SK-N-SH (cell line): ENCODE measurements around the gene ARHGAP11A. TPM values are rescaled to one million over a fixed set of nuclear protein-coding genes. Genes with fewer than 3 reads are reported as not detected.
A peak's percentile ranks its signal among the peaks of the same experiment; 100 is the strongest.

ENCODE experiments used
- CTCF ChIA-PET: fragments of 300-600, 350-600 bp; formaldehyde crosslinking; extraction: SDS; loops from one replicate; lab custom pipeline; 2021; lab: Yijun Ruan, JAX
- POLR2A ChIA-PET: fragments of 350-600 bp; sonication (Branson Sonifier 250); formaldehyde crosslinking; extraction: SDS; loops from one replicate; lab custom pipeline; 2020; ENCODE audit warnings: antibody characterized with exemption, inconsistent platforms; lab: Yijun Ruan, JAX
- DNase-seq: peaks from one replicate; pipeline ENCODE4 v3.0.0; 2012
- H2AFZ ChIP-seq: fragments of 200-600 bp; sonication (generic); 2 replicates; pipeline ENCODE4 v1.8.1; 2016; ENCODE audit warnings: antibody characterized with exemption, mild to moderate bottlenecking, low read depth
- H3F3A ChIP-seq: fragments of 200-600 bp; sonication (generic); replicated peaks from 2 replicates; pipeline ENCODE3; 2016; ENCODE audit warnings: antibody characterized with exemption, mild to moderate bottlenecking; ENCODE audit not compliant: insufficient read depth
- H3K27ac ChIP-seq, 2 experiments: fragments of 200-500 bp in 1 of 2; fragments of 200-600 bp in 1 of 2; sonication (Bioruptor generic) in 1 of 2; sonication (generic), shearing (Covaris generic) in 1 of 2; 2 replicates each; pipeline versions ENCODE4 v1.5.1 to v1.6.1; 2014 to 2016; ENCODE audit warnings: low read depth in 2 of 2, inconsistent platforms in 1 of 2, low read length in 1 of 2, mild to moderate bottlenecking in 1 of 2, mixed read lengths in 1 of 2
- H3K27me3 ChIP-seq: fragments of 200-600 bp; sonication (generic), shearing (Covaris generic); 2 replicates; pipeline ENCODE4 v1.6.1; 2016; ENCODE audit warnings: mixed run types; ENCODE audit not compliant: insufficient read depth
- H3K36me3 ChIP-seq, 2 experiments: fragments of 200-500 bp in 1 of 2; fragments of 200-600 bp in 1 of 2; sonication (Bioruptor generic) in 1 of 2; sonication (generic) in 1 of 2; replicated peaks in 1 of 2; 2 replicates each; pipeline versions ENCODE3 to v1.5.1; 2014 to 2016; ENCODE audit warnings: low read length in 1 of 2, mild to moderate bottlenecking in 1 of 2; ENCODE audit not compliant: insufficient read depth in 2 of 2, control insufficient read depth in 1 of 2
- H3K4me1 ChIP-seq, 2 experiments: fragments of 200-500 bp in 1 of 2; fragments of 200-600 bp in 1 of 2; sonication (Bioruptor generic) in 1 of 2; sonication (generic), shearing (Covaris generic) in 1 of 2; 2 replicates each; pipeline versions ENCODE4 v1.5.1 to v1.6.1; 2014 to 2016; ENCODE audit warnings: low read depth in 1 of 2, low read length in 1 of 2, mixed run types in 1 of 2; ENCODE audit not compliant: insufficient read depth in 2 of 2, control insufficient read depth in 1 of 2
- H3K4me2 ChIP-seq: fragments of 200-600 bp; sonication (generic), shearing (Covaris generic); 2 replicates; pipeline ENCODE4 v1.6.1; 2017; ENCODE audit warnings: mixed run types
- H3K4me3 ChIP-seq, 2 experiments: fragments of 200-500 bp in 1 of 2; fragments of 200-600 bp in 1 of 2; sonication (Bioruptor generic) in 1 of 2; sonication (generic), shearing (Covaris generic) in 1 of 2; 2 replicates each; pipeline versions ENCODE4 v1.5.1 to v1.8.1; 2014 to 2016; ENCODE audit warnings: low read depth in 2 of 2, inconsistent platforms in 1 of 2, low read length in 1 of 2, mild to moderate bottlenecking in 1 of 2, mixed read lengths in 1 of 2, moderate library complexity in 1 of 2
- H3K79me2 ChIP-seq: fragments of 200-600 bp; sonication (generic); 2 replicates; pipeline ENCODE4 v1.8.1; 2017; ENCODE audit warnings: mild to moderate bottlenecking; ENCODE audit not compliant: insufficient read depth
- H3K9ac ChIP-seq: fragments of 200-600 bp; sonication (generic); 2 replicates; pipeline ENCODE4 v1.6.1; 2017; ENCODE audit warnings: mixed run types
- H3K9me2 ChIP-seq: fragments of 200-600 bp; sonication (generic); 2 replicates; pipeline ENCODE4 v1.6.1; 2017; ENCODE audit warnings: mixed run types
- H3K9me3 ChIP-seq: fragments of 200-600 bp; sonication (generic); 2 replicates; pipeline ENCODE4 v1.6.1; 2017; ENCODE audit warnings: mixed run types, mild to moderate bottlenecking, moderate library complexity
- H4K20me1 ChIP-seq: fragments of 200-600 bp; sonication (generic); 2 replicates; pipeline ENCODE4 v1.6.1; 2017; ENCODE audit warnings: mild to moderate bottlenecking, mixed run types; ENCODE audit not compliant: insufficient read depth
- EP300 ChIP-seq, 2 experiments: IDR thresholded peaks; 2 replicates each; pipeline versions ENCODE4 v1.4.0 to v1.6.1; 2012; ENCODE audit warnings: borderline replicate concordance in 1 of 2, low read depth in 1 of 2, low read length in 1 of 2
- FOSL2 ChIP-seq: IDR thresholded peaks from 2 replicates; pipeline ENCODE4 v1.4.0; 2012; ENCODE audit warnings: low read depth, mild to moderate bottlenecking, moderate library complexity, borderline replicate concordance
- GATA2 ChIP-seq: sonication (generic); formaldehyde crosslinking; IDR thresholded peaks from 2 replicates; pipeline ENCODE4 v1.5.0; 2020; ENCODE audit warnings: mild to moderate bottlenecking, missing genetic modification reagents
- MXI1 ChIP-seq: IDR thresholded peaks from 2 replicates; pipeline ENCODE4 v1.6.1; 2012; ENCODE audit warnings: mild to moderate bottlenecking, low read depth, low read length, improper control_type of control experiment
- NFIC ChIP-seq: IDR thresholded peaks from 2 replicates; pipeline ENCODE4 v1.4.0; 2012; ENCODE audit warnings: borderline replicate concordance
- NRF1 ChIP-seq: IDR thresholded peaks from 2 replicates; pipeline ENCODE4 v1.6.1; 2012; ENCODE audit warnings: low read depth, mild to moderate bottlenecking, low read length
- RCOR1 ChIP-seq: fragments of 150-350 bp; IDR thresholded peaks from 2 replicates; pipeline ENCODE4 v1.6.1; 2017; ENCODE audit warnings: antibody characterized with exemption, low read length
- SIN3A ChIP-seq: IDR thresholded peaks from 2 replicates; pipeline ENCODE4 v1.6.1; 2012; ENCODE audit warnings: low read depth, mild to moderate bottlenecking, low read length, moderate library complexity, borderline replicate concordance
- SMC3 ChIP-seq: IDR thresholded peaks from 2 replicates; pipeline ENCODE4 v1.6.1; 2012; ENCODE audit warnings: low read depth, low read length, improper control_type of control experiment
- TCF12 ChIP-seq: IDR thresholded peaks from 2 replicates; pipeline ENCODE4 v1.4.0; 2012
- WGBS: methylation state at CpG from one replicate; pipeline ENCODE4 v1.1.6; 2017; ENCODE audit warnings: low lambda C conversion rate; 5-methylcytosine and 5-hydroxymethylcytosine counted together
- polyA plus RNA-seq, 3 experiments: library from polyadenylated mRNA; depleted of rRNA; stranded (reverse); fragments of >200 nt; gene quantifications; 2 replicates each; pipeline ENCODE4 v1.2.3, GENCODE V29; 2012
- TF ChIP-seq, protein P1 (sequence below): IDR thresholded peaks from 2 replicates; pipeline ENCODE4 v1.4.0; 2012; ENCODE audit warnings: low read depth, borderline replicate concordance
- TF ChIP-seq, protein P2 (sequence below): IDR thresholded peaks from 2 replicates; pipeline ENCODE4 v1.6.1; 2012; ENCODE audit warnings: mild to moderate bottlenecking, low read depth, low read length, moderate library complexity
- TF ChIP-seq, protein P3 (sequence below): IDR thresholded peaks from 2 replicates; pipeline ENCODE4 v1.4.0; 2012; ENCODE audit warnings: low read depth, borderline replicate concordance
- TF ChIP-seq, protein P4 (sequence below): IDR thresholded peaks from 2 replicates; pipeline ENCODE4; 2012

Gene ARHGAP11A
- polyA plus RNA-seq, 1 of the 3 experiments (the other 2 are of a cell fraction): 4.8 TPM

DNA sequence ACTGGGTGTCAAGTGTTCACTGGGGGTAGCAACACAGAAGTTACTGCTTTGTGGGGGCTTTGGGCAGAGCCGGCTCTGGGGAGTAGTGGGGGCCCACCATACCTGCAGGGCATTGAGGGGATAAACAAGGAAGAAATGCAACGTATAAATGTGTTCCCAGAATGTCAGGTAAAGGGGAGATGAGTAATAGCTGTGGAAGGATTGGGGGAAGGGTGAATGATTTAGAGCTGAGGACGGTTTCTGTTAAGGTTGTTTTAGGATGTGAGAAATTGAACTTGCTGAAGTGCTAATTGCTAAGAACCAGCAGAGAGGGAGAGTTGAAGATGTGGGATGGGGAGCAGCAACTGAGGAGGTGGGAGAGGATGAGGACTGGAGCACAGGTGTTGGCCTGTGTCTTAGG lies 36.9 kb downstream of the ARHGAP11A start (continued):
- TF ChIP-seq, protein P1, sequence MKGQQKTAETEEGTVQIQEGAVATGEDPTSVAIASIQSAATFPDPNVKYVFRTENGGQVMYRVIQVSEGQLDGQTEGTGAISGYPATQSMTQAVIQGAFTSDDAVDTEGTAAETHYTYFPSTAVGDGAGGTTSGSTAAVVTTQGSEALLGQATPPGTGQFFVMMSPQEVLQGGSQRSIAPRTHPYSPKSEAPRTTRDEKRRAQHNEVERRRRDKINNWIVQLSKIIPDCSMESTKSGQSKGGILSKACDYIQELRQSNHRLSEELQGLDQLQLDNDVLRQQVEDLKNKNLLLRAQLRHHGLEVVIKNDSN: no peak

DNA sequence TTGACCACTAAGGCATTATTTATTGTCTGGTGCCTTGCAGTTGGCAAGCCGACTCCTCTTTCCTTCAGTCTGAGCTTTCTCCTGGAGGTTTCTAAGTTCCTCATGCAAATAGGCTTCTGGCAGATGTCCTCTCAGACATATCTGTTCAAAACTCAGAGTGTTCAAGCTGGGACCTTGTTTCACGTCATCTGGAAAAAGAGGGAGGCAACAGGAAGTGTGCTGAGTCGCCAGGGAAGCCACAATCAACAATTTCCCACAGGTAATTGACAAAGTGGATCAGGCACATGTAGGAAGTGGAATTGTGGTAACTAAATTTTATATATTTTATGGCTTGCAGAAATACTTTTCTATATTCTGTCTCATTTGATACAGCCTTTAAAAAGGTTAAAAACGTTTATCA lies 40.8 kb downstream of the ARHGAP11A start:
- Histone ChIP-seq H3K4me3 (no peak overlapping the region), H3K9me2 (no peaks in the 10 kb centered on the region), H3K4me2 (no peak overlapping the region), H3K27ac (peak overlapping the region in 1 of 2 experiments; percentile 40; a peak in 3 of 4 replicates), H3K9ac (no peak overlapping the region), H3K9me3 (no peaks in the 10 kb centered on the region), H3K27me3 (no peaks in the 10 kb centered on the region), H3K36me3 (no peaks in the 10 kb centered on the region), H3K4me1 (peaks cover 7 to 12% of the 10 kb centered on the region in 2 experiments; a peak in 2 of 4 replicates), H2AFZ (no peak overlapping the region), H4K20me1 (no peaks in the 10 kb centered on the region), H3F3A (peaks cover 16% of the 10 kb centered on the region)
- DNase-seq: no peak
- CTCF ChIA-PET: interaction anchor here (0.7 to 2.1 kb wide), 10 partner anchors 12 to 372 kb away, joined by 3 to 9 read pairs (median 4); no protein-coding TSS in a partner anchor
- 62% methylated on average over 4 of the region's 4 CpGs for WGBS
- TF ChIP-seq TCF12 (no peak), SIN3A (no peak), SMC3 (no peak), FOSL2 (no peak), RCOR1 (no peak), GATA2 (CRISPR knock-in tag) (no peak), NRF1 (no peak), EP300 (IDR thresholded peaks at IDR 0.05; ENCODE audit: borderline replicate concordance in 1 of 2, low read depth in 1 of 2, low read length in 1 of 2) (no peak), MXI1 (no peak), NFIC (no peak)
- TF ChIP-seq, protein P2, sequence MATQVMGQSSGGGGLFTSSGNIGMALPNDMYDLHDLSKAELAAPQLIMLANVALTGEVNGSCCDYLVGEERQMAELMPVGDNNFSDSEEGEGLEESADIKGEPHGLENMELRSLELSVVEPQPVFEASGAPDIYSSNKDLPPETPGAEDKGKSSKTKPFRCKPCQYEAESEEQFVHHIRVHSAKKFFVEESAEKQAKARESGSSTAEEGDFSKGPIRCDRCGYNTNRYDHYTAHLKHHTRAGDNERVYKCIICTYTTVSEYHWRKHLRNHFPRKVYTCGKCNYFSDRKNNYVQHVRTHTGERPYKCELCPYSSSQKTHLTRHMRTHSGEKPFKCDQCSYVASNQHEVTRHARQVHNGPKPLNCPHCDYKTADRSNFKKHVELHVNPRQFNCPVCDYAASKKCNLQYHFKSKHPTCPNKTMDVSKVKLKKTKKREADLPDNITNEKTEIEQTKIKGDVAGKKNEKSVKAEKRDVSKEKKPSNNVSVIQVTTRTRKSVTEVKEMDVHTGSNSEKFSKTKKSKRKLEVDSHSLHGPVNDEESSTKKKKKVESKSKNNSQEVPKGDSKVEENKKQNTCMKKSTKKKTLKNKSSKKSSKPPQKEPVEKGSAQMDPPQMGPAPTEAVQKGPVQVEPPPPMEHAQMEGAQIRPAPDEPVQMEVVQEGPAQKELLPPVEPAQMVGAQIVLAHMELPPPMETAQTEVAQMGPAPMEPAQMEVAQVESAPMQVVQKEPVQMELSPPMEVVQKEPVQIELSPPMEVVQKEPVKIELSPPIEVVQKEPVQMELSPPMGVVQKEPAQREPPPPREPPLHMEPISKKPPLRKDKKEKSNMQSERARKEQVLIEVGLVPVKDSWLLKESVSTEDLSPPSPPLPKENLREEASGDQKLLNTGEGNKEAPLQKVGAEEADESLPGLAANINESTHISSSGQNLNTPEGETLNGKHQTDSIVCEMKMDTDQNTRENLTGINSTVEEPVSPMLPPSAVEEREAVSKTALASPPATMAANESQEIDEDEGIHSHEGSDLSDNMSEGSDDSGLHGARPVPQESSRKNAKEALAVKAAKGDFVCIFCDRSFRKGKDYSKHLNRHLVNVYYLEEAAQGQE: no peak
- TF ChIP-seq, protein P3, sequence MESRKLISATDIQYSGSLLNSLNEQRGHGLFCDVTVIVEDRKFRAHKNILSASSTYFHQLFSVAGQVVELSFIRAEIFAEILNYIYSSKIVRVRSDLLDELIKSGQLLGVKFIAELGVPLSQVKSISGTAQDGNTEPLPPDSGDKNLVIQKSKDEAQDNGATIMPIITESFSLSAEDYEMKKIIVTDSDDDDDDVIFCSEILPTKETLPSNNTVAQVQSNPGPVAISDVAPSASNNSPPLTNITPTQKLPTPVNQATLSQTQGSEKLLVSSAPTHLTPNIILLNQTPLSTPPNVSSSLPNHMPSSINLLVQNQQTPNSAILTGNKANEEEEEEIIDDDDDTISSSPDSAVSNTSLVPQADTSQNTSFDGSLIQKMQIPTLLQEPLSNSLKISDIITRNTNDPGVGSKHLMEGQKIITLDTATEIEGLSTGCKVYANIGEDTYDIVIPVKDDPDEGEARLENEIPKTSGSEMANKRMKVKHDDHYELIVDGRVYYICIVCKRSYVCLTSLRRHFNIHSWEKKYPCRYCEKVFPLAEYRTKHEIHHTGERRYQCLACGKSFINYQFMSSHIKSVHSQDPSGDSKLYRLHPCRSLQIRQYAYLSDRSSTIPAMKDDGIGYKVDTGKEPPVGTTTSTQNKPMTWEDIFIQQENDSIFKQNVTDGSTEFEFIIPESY: no peak
- TF ChIP-seq, protein P4, sequence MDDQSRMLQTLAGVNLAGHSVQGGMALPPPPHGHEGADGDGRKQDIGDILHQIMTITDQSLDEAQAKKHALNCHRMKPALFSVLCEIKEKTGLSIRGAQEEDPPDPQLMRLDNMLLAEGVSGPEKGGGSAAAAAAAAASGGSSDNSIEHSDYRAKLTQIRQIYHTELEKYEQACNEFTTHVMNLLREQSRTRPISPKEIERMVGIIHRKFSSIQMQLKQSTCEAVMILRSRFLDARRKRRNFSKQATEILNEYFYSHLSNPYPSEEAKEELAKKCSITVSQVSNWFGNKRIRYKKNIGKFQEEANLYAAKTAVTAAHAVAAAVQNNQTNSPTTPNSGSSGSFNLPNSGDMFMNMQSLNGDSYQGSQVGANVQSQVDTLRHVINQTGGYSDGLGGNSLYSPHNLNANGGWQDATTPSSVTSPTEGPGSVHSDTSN: no peak
- TF ChIP-seq, all 33 proteins: peak for 0
- POLR2A ChIA-PET: no interaction called here
- no peaks in the 10 kb centered on the region for H3K79me2 ChIP-seq
